GM21360 (cell line): ENCODE results near the gene AOX1.
"Not testable (repeated sequence)": the region's sequence is repeated elsewhere in the genome, so short reads cannot be mapped to it uniquely, and the experiment has no call there.

ENCODE experiments used
- ATAC-seq: cut with Tn5 transposase; IDR thresholded peaks from one replicate; pipeline ENCODE4 v1.9.1; 2021; ENCODE audit warnings: mild to moderate bottlenecking, moderate library complexity; ENCODE audit not compliant: unreplicated experiment

Gene AOX1

GRCh38 chr2:200600549-200601225 lies 14.9 kb downstream of the AOX1 start:
- no peak for ATAC-seq

GRCh38 chr2:200602584-200602983 lies 16.8 kb downstream of the AOX1 start:
- ATAC-seq = no peak

DNA sequence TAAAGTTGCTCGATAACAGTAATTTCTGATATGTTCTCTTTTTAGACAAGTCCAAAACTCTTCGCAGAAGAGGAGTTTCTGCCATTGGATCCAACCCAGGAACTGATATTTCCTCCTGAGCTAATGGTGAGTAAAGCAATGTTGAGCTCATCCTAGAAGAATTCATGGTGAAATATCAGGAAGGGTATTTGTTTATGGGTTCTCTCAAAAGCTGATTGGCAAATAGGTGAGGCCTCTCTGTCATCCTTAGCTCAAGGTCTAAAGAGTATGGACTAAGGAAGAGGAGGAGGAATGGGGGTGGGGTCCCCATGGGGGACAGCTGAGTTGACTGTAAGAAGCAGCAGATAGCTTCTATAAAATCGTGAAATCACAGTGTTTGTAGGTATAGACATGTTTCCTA lies 18.2 kb downstream of the AOX1 start:
- ATAC-seq = no peak

DNA sequence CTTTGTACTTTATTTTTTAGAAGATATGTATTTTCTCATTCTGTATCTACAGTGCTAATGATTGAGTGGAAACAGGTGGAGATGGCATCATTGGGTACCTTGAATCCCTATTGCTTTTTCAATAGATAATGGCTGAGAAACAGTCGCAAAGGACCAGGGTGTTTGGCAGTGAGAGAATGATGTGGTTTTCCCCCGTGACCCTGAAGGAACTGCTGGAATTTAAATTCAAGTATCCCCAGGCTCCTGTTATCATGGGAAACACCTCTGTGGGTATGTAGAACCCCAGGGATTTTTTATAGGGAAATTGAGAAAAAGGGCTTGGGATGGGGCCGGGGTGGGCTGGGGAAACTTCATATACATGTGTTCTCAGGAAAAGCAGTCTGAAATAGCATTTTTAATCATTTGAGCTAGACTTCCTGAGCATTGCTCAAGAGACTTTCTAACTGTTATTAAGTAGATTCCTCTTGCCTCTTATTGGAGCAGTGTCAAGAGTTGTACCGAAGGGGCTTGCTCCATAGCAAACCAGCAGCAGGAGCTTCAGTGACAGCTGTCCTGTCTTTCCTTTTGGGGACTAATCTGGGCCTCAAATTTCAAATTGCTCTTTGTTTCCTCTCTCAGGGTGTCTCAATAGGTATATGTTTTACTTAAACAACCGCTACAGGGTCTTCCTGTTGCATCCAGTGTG lies 18.9 kb downstream of the AOX1 start:
- no peak for ATAC-seq

DNA sequence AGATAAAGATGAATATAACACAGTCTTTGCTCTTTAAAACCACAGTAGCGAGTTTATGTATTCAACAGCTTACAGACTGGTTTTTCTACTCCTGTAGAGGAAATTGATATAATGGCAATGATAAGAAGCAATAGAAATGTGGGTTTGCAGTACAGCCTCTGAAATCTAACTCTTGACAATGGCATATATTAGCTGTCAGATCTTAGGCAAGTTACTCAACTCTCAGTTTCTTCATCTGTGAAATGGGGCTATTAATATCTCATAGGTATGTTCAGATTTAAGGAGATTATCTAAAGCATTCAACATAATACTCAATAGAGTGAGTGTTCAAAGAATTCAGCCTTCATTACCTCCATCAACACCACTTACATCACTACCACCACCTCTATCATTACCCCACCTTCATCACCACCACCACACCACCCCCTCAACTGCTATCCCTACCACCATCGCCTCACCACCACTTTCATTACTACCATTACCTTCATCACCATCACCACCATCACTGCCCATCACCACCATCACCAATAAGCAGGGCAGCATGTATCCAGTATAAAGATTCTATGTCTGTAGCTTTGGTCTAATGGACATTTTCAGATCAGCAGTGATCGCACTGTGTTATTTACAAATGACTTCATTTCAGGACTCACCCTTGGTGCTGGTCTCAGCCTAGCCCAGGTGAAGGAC lies 22.7 kb downstream of the AOX1 start:
- ATAC-seq = no peak

DNA sequence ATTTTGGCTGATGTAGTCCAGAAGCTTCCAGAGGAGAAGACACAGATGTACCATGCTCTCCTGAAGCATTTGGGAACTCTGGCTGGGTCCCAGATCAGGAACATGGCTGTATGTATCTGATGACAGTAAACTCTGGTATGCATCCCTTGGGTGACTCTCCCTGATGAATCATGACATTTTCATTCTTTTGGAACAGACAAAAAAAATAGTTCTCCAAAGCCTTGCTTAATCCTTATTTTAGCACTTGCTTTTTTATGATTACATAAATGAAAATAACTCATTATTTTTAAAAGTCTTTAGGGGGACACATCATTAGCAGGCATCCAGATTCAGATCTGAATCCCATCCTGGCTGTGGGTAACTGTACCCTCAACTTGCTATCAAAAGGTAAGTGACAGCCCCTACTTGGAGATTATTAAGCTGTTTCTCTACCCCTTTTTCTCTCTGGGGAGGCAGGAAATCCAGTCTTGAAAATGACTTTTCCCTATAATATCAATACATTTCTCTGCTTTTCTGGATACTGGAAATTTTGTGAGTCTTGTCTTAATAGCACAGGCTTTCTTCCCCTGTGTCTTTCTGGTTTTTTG lies 23.3 kb downstream of the AOX1 start:
- no peak for ATAC-seq

DNA sequence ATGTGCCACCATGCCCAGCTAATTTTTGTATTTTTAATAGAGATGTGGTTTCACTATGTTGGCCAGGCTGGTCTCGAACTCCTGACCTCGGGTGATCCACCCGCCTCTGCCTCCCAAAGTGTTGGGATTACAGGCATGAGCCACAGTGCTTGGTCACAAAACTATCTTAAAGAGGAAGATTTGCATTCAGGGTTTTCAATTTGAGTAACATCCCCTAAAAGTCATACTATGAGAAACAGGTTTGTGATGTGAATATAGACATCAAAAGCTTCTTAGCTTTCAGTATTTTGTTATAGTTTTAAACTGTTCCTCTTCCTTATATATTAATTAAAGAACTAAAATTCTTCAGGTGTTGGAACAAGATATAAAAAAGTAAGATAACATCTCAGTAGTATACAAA lies 24.4 kb downstream of the AOX1 start:
- not testable (repeated sequence) for ATAC-seq

DNA sequence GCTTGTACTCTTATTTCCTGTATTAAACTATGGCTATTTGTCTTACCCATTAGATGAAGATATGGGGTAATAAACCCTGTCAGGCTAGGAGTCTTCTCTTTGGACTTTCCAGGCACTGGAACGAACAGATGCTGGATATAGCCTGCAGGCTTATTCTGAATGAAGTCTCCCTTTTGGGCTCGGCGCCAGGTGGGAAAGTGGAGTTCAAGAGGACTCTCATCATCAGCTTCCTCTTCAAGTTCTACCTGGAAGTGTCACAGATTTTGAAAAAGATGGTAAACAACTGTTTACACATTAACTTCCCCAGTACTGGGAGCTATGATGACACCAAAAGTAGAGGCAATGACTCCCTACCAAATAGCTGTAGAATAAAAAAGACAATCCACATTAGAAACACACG lies 27.9 kb downstream of the AOX1 start:
- ATAC-seq = no peak

- ATAC-seq = no peak
Observed at GRCh38 chr2:200614249-200614648, 28.4 kb downstream of the AOX1 start.

DNA sequence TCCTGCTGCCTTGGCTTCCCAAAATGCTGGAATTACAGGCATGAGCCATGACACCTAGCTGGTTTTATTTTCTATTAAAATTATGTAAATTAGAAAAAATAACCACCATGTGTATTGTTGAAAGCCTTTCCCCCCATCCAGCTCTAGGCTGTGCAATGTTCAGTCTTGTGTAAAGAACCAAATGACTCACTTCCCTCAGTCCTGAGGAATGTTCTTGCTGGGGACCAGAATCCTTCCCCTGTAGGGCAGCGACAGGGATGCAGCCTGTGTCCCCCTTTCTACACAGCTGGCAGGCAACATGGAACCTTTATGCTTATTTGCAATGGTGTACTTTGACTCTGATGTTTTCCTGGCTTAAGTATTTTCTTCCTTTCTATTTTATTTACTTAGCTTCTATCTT lies 29.4 kb downstream of the AOX1 start:
- no peak for ATAC-seq

DNA sequence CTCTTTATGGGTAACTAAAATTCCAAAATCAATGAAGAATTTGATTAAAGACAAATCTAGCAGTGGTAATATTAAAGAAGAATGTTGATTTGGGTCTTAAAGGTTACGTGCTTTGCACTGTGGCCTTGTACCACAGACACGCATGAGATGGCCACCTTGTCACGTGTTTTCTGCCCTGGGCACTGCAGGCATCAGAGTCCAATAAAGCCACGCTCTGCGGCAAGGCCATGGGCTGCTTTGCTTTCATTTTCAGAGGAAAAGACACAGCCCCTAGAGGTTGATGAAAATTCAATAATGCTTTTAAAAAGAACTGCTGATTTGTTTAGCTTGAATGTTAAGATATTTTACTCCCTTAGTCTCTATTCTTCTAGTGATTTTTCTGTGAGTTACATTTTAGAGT lies 30.4 kb downstream of the AOX1 start:
- ATAC-seq = no peak

DNA sequence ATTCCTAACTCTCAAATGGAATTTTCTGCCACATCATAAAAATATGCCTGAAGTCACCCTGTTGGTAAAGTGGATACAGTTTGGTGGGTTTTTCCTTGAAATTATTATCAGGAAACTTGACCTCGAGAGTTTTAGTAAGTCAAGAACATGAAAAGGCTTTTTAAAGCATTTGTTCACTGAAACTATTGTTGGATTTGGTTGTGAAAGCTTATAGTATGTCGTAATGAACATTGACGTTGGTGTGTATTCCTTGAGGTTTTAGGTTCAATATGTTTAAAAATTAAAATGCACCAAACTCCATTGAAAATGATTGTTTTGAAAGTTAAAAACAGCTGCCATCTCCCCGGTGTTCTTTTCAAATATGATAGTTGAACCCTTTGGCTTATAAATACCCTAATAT lies 30.8 kb downstream of the AOX1 start:
- ATAC-seq = no peak

- ATAC-seq = no peak
Observed at GRCh38 chr2:200617156-200618053, 31.6 kb downstream of the AOX1 start.

DNA sequence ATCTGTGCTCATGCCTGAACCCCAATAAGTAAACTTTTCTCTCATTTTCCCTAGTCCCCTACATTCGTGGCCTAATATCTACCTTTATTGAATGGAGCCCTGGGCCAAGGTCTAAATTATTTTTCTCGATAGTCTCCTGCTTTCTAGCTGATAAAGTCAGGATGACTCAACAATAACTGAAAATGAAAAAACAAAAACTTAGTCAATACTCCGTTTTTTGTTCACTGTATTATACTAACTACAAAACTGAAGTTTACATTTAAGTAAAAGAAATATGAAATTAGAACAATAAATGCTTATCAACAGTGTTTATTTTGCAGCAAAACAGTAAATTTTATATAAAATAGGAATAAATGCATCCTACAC lies 32.2 kb downstream of the AOX1 start:
- ATAC-seq = no peak

DNA sequence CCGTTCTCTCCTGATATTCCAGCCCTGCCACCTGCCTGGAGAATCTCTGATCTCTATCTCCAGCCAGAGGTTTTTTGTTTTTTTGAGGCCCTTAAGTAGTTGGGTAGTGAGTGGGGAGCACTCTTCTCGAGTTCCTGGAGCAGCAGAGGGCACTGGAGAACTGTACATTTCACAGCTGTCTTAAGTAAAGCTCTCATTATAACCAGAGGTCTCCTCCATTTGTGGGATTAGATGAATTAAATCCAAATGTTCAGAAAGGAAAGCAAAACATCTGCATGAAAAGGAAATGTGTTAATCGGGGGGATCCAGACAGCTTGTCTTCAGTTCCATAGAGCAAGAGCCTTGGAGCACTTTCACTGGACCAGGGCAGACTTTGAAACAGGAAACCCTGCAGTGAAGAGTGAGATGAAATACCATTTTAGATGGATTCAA lies 32.8 kb downstream of the AOX1 start:
- no peak for ATAC-seq

- ATAC-seq = no peak
Observed at GRCh38 chr2:200619279-200619678, 33.5 kb downstream of the AOX1 start.

- ATAC-seq = no peak
Observed at GRCh38 chr2:200620606-200621390, 35.0 kb downstream of the AOX1 start.

- no peak for ATAC-seq
Observed at GRCh38 chr2:200622106-200622505, 36.3 kb downstream of the AOX1 start.

DNA sequence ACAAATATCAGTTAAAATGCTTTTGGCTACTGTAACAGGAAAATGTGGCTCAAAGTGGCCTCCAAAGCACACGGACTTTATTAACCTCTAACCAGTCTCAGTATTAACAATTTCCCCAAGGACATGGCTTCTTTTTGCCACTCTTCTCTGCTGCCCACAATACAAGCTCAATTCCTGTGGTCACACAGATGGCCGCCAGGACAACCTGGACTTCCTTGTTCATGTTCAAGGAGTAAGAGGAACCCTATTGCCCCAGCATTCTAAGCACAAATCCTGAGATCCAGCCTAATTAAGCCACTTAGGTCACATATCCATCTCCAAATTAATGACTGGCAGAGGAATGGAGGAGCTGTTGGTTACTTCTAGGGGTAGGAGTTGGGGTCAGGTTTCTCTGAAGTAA lies 38.2 kb downstream of the AOX1 start:
- ATAC-seq = no peak

- no peak for ATAC-seq
Observed at GRCh38 chr2:200624658-200625057, 38.8 kb downstream of the AOX1 start.
